NAMALWA (cell line): Measurements from ENCODE around the gene CTDSP1.
A peak's percentile ranks its signal among the peaks of the same experiment; 100 is the strongest.

Experiments
- DNase-seq: peaks from one replicate; pipeline ENCODE4 v3.0.0-alpha.2; 2015; ENCODE audit warnings: low spot score

The CTDSP1 gene

GRCh38 chr2:218383892-218384519, 15.7 kb upstream of the CTDSP1 start:
- DNase-seq = no peak

GRCh38 chr2:218384975-218385374, 14.7 kb upstream of the CTDSP1 start:
- no peak for DNase-seq

GRCh38 chr2:218386505-218387368, 12.9 kb upstream of the CTDSP1 start:
- DNase-seq = no peak

GRCh38 chr2:218387369-218388194, 12.1 kb upstream of the CTDSP1 start:
- DNase-seq = peak; percentile 20

GRCh38 chr2:218389333-218390150, 10.1 kb upstream of the CTDSP1 start:
- DNase-seq = no peak

- DNase-seq = no peak
Observed at GRCh38 chr2:218391202-218391601, 8.5 kb upstream of the CTDSP1 start.

GRCh38 chr2:218392459-218392858, 7.2 kb upstream of the CTDSP1 start:
- no peak for DNase-seq

DNA sequence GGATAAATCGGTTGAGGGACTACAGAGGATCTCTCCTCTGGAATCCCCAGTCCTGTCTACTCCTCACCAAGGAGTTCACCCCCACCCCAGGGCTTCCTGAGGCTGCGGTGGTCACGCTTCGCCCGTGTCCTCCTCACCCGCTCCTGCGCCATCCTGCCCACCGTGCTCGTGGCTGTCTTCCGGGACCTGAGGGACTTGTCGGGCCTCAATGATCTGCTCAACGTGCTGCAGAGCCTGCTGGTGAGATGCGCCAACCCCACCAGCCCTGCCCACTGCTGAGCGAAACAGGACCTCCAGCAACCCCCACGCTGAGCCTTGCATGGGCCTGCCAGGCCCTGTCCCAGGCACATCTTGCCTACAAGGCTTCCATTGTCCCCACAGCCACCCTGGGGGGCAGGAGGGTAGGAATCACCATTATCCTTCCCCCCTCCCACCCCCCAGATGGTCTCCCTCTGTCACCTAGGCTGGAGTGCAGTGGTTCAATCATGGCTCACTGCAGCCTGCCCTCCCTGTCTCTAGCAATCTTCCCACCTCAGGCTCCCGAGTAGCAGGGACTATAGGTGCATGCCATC, 6.7 kb upstream of the CTDSP1 start:
- no peak for DNase-seq

DNA sequence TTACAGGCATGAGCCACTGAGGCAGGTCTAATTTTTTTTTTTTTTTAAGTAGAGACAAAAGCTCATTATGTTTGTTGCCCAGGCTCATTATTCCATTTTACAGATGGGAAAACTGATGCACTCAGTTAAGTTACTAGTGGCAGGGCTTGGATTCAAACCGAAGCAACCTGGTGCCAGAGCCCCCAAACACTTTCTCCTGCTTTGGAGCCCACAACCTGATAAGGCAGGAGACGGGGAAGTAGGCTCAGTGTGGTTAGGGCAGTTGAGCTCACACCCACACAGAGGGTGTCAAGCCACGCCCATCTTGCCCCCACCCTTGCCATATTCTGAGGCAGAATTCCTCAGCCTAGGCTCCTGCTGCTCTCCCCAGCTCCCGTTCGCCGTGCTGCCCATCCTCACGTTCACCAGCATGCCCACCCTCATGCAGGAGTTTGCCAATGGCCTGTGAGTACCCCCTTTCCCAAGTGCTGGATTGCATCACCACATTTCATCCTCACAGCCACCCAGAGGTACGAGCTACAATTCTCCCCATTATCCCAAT, 5.8 kb upstream of the CTDSP1 start:
- DNase-seq = no peak

DNA sequence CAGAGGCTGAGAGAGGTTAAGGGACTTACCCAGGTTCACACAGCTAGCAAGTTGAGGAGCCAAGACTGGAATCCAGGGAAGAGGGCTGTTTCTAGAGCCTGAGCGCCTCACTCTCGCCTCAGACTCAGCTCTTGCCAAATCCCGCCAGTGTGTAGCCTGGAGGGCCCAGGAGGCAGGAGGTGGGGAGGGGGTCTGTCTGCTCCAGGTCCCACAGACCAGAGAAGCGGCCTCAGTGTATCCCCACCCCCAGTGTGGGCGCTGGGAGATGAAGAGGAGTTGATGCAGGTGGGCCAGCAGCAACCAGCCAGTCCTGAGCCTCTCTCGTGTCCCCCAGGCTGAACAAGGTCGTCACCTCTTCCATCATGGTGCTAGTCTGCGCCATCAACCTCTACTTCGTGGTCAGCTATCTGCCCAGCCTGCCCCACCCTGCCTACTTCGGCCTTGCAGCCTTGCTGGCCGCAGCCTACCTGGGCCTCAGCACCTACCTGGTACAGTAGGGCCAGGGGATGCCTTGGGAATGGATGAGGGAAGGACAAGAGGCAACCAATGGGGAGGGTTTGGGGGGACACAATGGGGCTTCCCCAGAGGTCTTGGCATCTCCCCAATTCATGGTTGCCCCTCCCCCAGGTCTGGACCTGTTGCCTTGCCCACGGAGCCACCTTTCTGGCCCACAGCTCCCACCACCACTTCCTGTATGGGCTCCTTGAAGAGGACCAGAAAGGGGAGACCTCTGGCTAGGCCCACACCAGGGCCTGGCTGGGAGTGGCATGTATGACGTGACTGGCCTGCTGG, 5.2 kb upstream of the CTDSP1 start:
- DNase-seq = no peak

GRCh38 chr2:218395090-218395444, 4.6 kb upstream of the CTDSP1 start:
- DNase-seq = no peak

DNA sequence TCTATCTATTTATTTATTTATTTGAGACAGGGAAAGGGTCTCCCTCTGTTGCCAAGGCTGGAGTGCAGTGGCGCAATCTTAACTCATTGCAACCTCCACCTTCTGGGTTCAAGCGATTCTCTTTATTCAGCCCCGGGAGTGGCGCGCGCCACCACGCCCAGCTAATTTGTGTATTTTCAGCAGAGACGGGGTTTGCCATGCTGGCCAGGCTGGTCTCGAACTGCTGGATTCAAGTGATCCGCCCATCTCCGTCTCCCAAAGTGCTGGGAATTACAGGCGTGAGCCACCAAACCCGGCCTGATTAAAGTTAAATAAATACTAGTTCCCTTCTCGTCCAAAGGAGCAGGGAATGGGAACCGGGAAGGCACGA, 4.2 kb upstream of the CTDSP1 start:
- DNase-seq = no peak

- DNase-seq = peak; percentile 96
Observed at GRCh38 chr2:218395826-218396687, 3.6 kb upstream of the CTDSP1 start.

- DNase-seq = peak; percentile 71
Observed at GRCh38 chr2:218396688-218397462, 2.8 kb upstream of the CTDSP1 start.

DNA sequence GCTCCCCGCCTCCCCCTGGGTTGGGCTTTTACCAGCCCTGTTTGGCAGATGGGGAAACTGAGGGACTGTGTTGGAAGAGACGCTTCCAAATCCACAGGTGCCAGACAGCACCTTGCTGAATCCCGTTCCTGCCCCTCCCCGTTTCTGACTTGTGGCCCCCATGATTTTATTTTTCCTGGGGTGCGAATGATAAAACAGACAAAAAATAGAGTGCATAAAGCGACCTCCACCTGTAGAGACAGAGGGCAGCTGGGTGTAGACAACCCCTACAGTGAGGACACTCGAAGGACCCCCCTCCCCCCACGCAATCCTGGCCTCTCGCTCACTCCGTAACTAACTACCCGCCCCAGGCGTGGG, 2.2 kb upstream of the CTDSP1 start:
- peak; percentile 47 for DNase-seq

DNA sequence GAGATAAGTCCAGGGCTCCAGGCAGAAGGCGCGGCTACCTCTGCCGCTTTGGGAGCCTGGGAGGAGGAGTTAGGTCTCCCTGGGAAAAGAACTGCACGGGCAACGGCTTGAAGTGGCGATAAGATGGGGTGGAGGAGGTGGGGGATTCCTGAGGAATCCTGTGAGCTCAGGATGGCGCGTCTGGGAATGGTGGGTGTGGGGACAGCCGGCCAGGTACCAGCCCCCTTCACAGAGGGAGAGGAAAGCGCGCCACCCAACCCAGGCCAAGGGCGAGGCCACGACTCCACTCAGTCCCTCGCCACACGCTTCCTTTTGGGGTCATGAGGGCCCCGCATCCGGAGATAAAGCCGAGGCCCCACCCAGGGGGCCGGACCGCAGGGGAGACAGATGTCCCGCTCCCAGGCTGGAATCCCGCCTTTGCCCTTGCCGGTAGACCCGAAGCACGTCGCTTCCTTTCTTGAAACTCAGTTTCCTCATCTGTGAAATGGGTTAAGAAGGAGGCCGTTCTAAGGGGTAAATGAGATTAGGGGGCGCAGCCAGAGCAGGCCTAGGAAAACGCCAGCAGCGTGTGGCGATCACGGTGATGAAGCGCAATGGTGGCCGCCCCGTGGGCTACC, 1.7 kb upstream of the CTDSP1 start:
- DNase-seq = peak; percentile 67

- peak; percentile 75 for DNase-seq
Observed at GRCh38 chr2:218398437-218399390, 954 bp upstream of the CTDSP1 start.
